GM10248 (cell line): Measurements from ENCODE around the gene ADGRA1.

Experiments
- CTCF ChIA-PET: fragments of 300-600 bp; sonication (Branson Sonifier 250); formaldehyde crosslinking; extraction: SDS; loops from one replicate; lab custom pipeline; 2021; ENCODE audit warnings: antibody characterized with exemption; lab: Yijun Ruan, JAX
- POLR2A ChIA-PET: fragments of 350-650 bp; sonication (Branson Sonifier 250); formaldehyde crosslinking; extraction: SDS; loops from one replicate; lab custom pipeline; 2020; ENCODE audit warnings: antibody characterized with exemption; lab: Yijun Ruan, JAX
- DNase-seq: peaks from one replicate; pipeline ENCODE4 v3.0.0; 2012; ENCODE audit errors: extremely low spot score
- CTCF ChIP-seq: IDR thresholded peaks from 2 replicates; pipeline ENCODE4 v1.5.1; 2012; ENCODE audit warnings: mild to moderate bottlenecking, low read depth; ENCODE audit errors: extremely low read depth, missing control alignments, control extremely low read depth

ADGRA1 gene

GRCh38 chr10:133087679-133088178, at the start of gene ADGRA1:
Gene ADGRA1, plus strand, starts transcription at chr10:133087924. Its CDS starts 986 bp downstream, at chr10:133088910.
- CTCF ChIA-PET: no interaction called here
- POLR2A ChIA-PET: no interaction called here
- no peak for TF ChIP-seq CTCF
- no peak for DNase-seq

GRCh38 chr10:133038036-133038823, 49.5 kb upstream of the ADGRA1 start:
- TF ChIP-seq CTCF: no peak
- ChIA-PET CTCF (no interaction called here), POLR2A (no interaction called here)
- no peak for DNase-seq

GRCh38 chr10:133039107-133039802, 48.5 kb upstream of the ADGRA1 start:
- no peak for DNase-seq
- POLR2A ChIA-PET: no interaction called here
- CTCF ChIA-PET: interaction anchor here (0.7 kb wide), 1 partner anchor 14 kb away, joined by 3 read pairs; no protein-coding TSS in a partner anchor
- no peak for TF ChIP-seq CTCF

- POLR2A ChIA-PET: no interaction called here
- no peak for TF ChIP-seq CTCF
Observed at GRCh38 chr10:133039803-133040165, 47.9 kb upstream of the ADGRA1 start.

GRCh38 chr10:133040198-133040597, 47.5 kb upstream of the ADGRA1 start:
- TF ChIP-seq CTCF: no peak
- POLR2A ChIA-PET: no interaction called here
- DNase-seq: no peak
- CTCF ChIA-PET: no interaction called here

More at GRCh38 chr10:133039803-133040165, 47.9 kb upstream of the ADGRA1 start:
- CTCF ChIA-PET: no interaction called here
- DNase-seq: no peak

GRCh38 chr10:133041101-133041500, 46.6 kb upstream of the ADGRA1 start:
- ChIA-PET POLR2A (no interaction called here), CTCF (no interaction called here)
- DNase-seq: no peak
- no peak for TF ChIP-seq CTCF
